Effector memory CD8-positive, alpha-beta T cell (primary cell): ENCODE results near the gene WDR1.

Source experiments
- ATAC-seq: fragments of 150-1000 bp; cut with Tn5 transposase; replicated peaks from 2 replicates; pipeline ENCODE4 v1.10.0; 2021; ENCODE audit warnings: mild to moderate bottlenecking, moderate library complexity
- DNase-seq, 3 experiments: peaks; one replicate each; pipeline ENCODE4 v3.0.0; 2021
- H3K27ac Mint-ChIP-seq, 2 donors: one replicate each; pipeline ENCODE4 v1.8.0; 2022; ENCODE audit warnings: mild to moderate bottlenecking in 2 of 2, mixed read lengths in 2 of 2, moderate library complexity in 2 of 2
- H3K27me3 Mint-ChIP-seq, 2 donors: one replicate each; pipeline ENCODE4 v1.8.0; 2022; ENCODE audit warnings: mixed read lengths in 2 of 2
- H3K36me3 Mint-ChIP-seq: one replicate; pipeline ENCODE4 v1.8.0; 2022; ENCODE audit warnings: mild to moderate bottlenecking, moderate library complexity, mixed read lengths; ENCODE audit not compliant: insufficient read depth
- H3K4me1 Mint-ChIP-seq, 2 donors: one replicate each; pipeline ENCODE4 v1.8.0; 2022; ENCODE audit warnings: low read depth in 2 of 2, mixed read lengths in 2 of 2
- H3K4me3 Mint-ChIP-seq, 2 donors: one replicate each; pipeline ENCODE4 v1.8.0; 2022; ENCODE audit warnings: mild to moderate bottlenecking in 2 of 2, mixed read lengths in 2 of 2, moderate library complexity in 2 of 2
- H3K9me3 Mint-ChIP-seq, 2 donors: one replicate each; pipeline ENCODE4 v1.8.0; 2022; ENCODE audit warnings: mixed read lengths in 2 of 2

Gene WDR1

DNA sequence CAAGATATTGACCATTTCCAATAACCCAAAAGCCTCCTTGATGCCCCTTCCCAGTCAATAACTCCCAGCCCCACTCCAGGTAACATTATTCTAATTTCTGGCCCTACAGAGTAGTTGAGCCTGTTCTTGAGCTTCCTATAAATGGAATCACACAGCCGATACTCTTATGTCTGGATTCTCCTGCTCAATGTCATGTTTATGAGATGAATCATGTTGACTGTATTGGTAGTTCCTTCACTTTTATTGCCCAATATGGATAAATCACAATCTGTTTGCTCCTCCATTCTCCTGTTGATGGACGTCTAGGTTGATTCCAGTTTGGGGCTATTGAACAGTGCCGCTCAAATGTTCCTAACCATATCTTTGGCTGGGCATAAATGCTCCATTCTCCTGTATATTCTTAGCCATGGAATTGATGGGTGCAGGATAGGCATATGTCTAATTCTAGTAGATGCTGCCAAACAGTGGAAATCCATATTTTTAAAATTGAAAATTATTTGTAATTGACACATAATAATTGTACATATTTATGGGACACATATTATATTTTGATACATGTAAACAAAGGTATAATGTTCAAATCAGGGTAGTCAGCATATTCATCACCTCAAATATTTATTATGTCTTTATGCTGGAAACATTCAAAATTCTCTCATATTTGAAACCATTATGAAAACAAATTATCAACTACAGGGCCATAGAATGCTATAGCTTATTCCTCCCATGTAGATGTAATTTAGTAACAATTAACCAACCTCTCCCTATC, 54.8 kb downstream of the WDR1 start:
- Mint-ChIP-seq H3K36me3 (peaks cover 19% of the 10 kb centered on the region), H3K4me3 (no peak overlapping the region), H3K27ac (no peak overlapping the region), H3K9me3 (no peaks in the 10 kb centered on the region), H3K4me1 (no peaks in the 10 kb centered on the region), H3K27me3 (no peaks in the 10 kb centered on the region)
- ATAC-seq, result no peak
- no peak for DNase-seq

DNA sequence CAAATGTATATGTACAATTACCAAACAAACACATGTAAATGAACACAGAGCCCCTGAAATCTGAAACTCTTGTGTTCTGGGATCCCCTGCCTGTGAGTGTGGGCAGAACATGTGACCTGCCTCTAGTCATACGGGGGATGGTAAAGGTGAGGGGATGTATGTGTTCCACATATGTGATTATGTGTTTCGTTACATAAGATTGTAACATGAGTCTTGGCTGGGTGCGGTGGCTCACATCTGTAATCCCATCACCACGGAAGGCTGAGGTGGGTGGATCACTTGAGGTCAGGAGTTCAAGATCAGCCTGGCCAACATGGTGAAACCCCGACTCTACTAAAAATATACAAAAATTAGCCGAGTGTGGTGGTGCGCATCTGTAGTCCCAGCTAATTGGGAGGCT, 58.2 kb downstream of the WDR1 start:
- no peaks in the 10 kb centered on the region for H3K9me3 Mint-ChIP-seq
- no peak overlapping the region for H3K4me3 Mint-ChIP-seq
- peaks cover 6% of the 10 kb centered on the region for H3K36me3 Mint-ChIP-seq
- H3K4me1 Mint-ChIP-seq, result peaks cover 0 to 4% of the 10 kb centered on the region in 2 donors
- ATAC-seq (no peak), DNase-seq (no peak)
- no peak overlapping the region for H3K27ac Mint-ChIP-seq
- H3K27me3 Mint-ChIP-seq, result no peaks in the 10 kb centered on the region

DNA sequence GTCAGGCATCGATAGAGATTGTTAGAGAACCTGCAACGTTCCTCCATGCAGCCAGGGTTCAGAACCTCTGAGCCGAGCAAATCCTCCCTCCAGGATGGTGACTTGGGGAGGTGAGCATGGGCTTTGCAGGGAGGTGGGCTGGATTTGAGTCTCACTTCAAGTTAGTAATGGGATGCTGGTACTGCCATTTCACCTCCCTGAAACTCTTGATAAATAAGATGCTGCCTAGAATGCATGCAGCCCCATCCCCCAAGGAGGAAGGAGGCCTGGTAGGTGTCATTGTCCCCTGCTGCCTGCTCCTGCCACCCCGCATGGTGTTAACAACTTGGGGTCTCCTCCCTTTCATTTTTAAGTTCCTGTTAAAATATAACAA, 59.6 kb downstream of the WDR1 start:
- peaks cover 6% of the 10 kb centered on the region for H3K36me3 Mint-ChIP-seq
- no peaks in the 10 kb centered on the region for H3K9me3 Mint-ChIP-seq
- no peak overlapping the region for H3K27ac Mint-ChIP-seq
- H3K4me1 Mint-ChIP-seq, result peaks cover 0 to 4% of the 10 kb centered on the region in 2 donors
- DNase-seq (no peak), ATAC-seq (no peak)
- H3K4me3 Mint-ChIP-seq, result no peak overlapping the region
- H3K27me3 Mint-ChIP-seq, result no peaks in the 10 kb centered on the region

DNA sequence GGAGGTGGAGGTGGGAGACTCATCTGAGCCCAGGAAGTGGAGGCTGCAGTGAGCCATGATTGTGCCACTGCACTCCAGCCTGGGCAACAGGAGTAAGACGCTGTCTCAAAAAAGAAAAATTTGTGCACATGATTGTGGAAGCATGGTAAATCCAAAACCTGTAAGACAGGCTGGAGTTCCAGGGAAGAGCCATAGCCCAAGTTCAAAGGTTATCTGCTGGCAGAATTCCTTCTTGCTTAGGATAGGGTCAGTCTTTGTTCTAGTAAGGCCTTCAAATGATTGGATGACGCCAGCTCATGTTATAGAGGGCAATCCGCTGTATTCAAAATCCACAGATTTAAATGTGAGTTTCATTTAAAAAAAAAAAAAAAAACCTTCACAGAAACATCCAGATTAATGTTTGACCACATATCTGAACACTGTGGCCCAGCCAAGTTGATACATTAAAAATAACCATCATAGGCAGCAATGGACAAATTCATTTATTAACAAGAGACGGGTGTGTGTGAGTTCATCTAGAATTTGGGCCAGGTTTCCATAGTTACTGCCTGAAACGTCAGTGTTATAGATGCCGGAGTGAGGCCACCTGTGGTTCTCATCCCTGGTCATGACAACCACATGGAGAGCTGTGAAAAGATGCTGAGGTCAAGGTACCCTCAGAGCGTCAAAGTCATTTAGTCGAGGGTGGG, 60.1 kb downstream of the WDR1 start:
- ATAC-seq, result no peak
- Mint-ChIP-seq H3K4me1 (peaks cover 0 to 6% of the 10 kb centered on the region in 2 donors), H3K9me3 (no peaks in the 10 kb centered on the region), H3K4me3 (no peak overlapping the region), H3K27me3 (no peaks in the 10 kb centered on the region), H3K27ac (no peak overlapping the region), H3K36me3 (peaks cover 6% of the 10 kb centered on the region)
- no peak for DNase-seq

DNA sequence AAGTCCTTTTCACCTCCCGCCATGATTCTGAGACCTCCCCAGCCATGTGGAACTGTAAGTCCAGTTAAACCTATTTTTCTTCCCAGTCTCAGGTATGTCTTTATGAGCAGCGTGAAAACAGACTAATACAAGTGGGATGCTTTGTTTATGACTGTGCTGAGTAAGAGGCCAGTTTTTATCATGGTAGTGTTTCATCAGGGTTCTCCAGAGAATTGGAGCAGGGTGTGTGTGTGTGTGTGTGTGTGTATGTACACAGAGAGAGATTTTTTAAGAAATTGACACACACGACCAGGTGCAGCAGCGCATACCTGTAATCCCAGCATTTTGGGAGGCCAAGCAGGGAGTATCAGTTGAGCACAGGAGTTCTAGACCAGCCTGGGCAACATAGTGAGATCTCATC, 60.7 kb downstream of the WDR1 start:
- Mint-ChIP-seq H3K4me3 (no peak overlapping the region), H3K27ac (no peak overlapping the region), H3K36me3 (peaks cover 6% of the 10 kb centered on the region), H3K9me3 (no peaks in the 10 kb centered on the region), H3K27me3 (no peaks in the 10 kb centered on the region), H3K4me1 (peaks cover 0 to 6% of the 10 kb centered on the region in 2 donors)
- DNase-seq, result no peak
- ATAC-seq, result no peak

DNA sequence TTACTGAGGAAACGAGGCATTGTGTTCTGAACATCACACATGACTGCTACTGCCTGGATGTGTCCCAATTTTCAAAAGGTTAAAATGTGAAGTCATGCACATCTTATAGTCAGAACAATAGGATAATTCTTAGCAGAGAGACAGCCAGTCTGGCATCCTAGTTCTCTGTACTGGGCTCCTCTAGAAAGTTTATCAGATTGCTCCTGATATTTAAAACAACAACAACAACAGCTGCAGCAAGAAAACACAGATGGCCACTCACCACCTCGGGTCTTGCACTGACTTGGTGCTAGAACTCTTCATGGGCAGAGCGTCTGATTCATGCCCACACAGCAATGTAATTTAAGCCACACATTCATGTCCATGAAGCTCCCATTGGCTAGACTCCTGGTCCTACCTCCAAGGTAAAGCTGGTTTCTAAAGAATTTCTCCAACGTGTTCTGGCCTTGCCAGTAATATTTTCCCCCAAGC, 62.0 kb downstream of the WDR1 start:
- H3K27me3 Mint-ChIP-seq, result no peaks in the 10 kb centered on the region
- no peak overlapping the region for H3K27ac Mint-ChIP-seq
- H3K4me1 Mint-ChIP-seq, result peaks cover 0 to 6% of the 10 kb centered on the region in 2 donors
- ATAC-seq (no peak), DNase-seq (no peak)
- H3K4me3 Mint-ChIP-seq, result no peak overlapping the region
- H3K36me3 Mint-ChIP-seq, result peaks cover 6% of the 10 kb centered on the region
- no peaks in the 10 kb centered on the region for H3K9me3 Mint-ChIP-seq

DNA sequence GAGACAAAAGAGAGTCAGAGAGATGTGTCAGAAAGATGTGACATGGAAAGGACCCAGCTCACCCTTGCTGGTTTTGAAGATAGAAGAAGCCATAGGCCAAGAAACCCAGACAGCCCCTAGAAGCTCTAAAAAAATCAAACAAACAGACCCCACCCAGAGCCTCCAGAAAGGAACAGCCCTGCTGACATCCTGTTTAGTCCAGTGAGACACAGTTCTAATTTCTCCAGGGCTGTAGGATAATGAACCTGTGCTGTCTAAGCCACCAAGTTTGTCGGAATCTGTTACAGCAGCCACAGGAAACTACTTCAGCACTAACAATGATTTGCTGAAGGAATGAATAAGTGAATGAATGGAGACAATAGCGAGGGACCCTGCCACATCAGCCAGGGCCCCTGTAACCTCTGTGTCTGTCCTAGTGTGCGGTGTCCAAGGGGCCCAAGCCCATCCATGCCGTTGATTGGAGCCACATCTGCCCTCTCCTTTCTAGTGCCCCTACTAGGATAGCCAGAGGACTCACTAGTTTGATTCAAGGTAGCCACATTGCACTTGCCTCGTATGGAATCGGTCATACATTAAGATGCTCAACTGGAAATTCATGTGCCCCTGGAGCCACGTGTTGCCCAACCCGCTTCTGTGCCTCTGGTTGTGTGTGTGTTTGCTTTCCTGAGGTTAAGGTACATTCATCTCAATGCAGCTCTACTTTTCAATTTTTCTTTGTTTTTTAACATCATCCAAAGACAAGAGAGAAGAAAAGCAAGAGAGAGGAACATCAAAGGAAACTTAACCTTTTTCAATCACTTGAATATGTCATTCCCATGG, 62.8 kb downstream of the WDR1 start:
- H3K4me3 Mint-ChIP-seq, result no peak overlapping the region
- peaks cover 4 to 11% of the 10 kb centered on the region in 2 donors for H3K4me1 Mint-ChIP-seq
- H3K9me3 Mint-ChIP-seq, result no peaks in the 10 kb centered on the region
- ATAC-seq (no peak), DNase-seq (no peak)
- no peaks in the 10 kb centered on the region for H3K27me3 Mint-ChIP-seq
- H3K27ac Mint-ChIP-seq, result no peak overlapping the region
- peaks cover 6% of the 10 kb centered on the region for H3K36me3 Mint-ChIP-seq

DNA sequence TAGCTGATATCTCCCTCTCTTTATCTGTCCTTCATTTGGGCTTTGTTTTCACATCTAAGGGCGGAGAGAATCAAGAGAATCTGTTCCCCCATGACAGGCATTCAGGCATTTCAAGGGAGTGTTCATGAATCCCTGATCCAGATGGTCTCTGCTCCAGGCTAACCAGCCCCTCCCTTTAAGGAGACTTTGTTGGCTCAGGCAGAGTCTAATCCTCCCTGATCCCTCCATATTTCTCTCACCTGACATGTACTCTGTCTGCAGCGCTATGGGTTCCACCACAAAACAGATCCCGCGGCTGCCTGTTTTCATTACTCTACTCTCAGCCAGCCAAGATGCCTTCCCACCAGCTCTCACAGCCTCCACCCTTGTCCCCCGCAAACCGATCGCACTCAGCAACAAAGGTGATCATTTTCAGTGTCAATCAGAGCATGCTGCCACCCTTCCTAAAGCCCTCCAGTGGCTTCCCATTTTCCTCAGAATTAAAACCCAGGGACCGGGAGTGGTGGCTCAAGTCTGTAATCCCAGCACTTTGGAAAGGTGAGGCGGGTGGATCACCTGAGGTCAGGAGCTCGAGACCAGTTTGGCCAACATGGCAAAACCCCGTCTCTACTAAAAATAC, 65.0 kb downstream of the WDR1 start:
- H3K4me1 Mint-ChIP-seq, result peaks cover 11 to 12% of the 10 kb centered on the region in 2 donors
- no peaks in the 10 kb centered on the region for H3K9me3 Mint-ChIP-seq
- ATAC-seq (no peak), DNase-seq (no peak)
- H3K4me3 Mint-ChIP-seq, result no peak overlapping the region
- peaks cover 6% of the 10 kb centered on the region for H3K36me3 Mint-ChIP-seq
- H3K27me3 Mint-ChIP-seq, result no peaks in the 10 kb centered on the region
- H3K27ac Mint-ChIP-seq, result no peak overlapping the region

DNA sequence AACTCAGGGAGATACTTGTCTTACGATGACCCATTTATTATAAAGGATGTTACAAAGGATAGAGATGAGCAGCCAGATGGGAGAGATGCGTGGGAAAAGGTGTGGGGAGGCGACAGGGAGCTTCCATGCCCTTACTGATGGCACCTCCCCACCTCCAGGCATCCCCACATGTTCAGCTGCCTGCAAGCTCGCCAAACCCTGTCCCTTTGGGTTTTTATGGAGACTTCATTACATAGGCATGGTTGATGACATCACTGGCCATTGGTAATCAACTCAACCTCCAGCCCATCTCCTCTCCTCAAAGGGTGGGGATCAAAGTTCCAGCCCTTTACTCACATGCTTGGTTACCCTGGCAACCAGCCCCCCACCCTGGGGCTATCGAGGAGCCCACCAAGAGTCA, 65.9 kb downstream of the WDR1 start:
- no peak overlapping the region for H3K27ac Mint-ChIP-seq
- ATAC-seq (no peak), DNase-seq (no peak)
- H3K36me3 Mint-ChIP-seq, result no peaks in the 10 kb centered on the region
- no peak overlapping the region for H3K4me3 Mint-ChIP-seq
- H3K4me1 Mint-ChIP-seq, result peaks cover 8 to 12% of the 10 kb centered on the region in 2 donors
- H3K9me3 Mint-ChIP-seq, result no peaks in the 10 kb centered on the region
- no peaks in the 10 kb centered on the region for H3K27me3 Mint-ChIP-seq

DNA sequence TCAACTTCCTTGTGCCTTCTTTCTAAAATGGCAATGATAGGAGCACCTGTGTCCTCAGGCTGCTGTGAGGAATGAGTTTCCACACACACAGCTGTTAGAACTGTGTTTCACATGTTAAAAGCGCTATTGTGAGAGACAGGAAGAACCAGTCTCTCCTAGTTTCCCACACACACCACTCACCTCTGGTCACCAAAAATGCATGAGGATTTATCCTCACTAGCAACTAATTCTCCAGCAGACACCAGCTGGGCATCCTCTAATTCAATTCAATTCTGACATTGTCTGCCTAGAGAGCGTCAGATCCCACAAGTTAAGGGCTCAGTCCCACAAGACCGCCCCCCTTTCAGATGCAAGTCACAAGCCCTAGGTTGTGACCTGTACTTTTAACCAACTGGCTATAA, 66.3 kb downstream of the WDR1 start:
- no peaks in the 10 kb centered on the region for H3K27me3 Mint-ChIP-seq
- ATAC-seq, result no peak
- H3K4me1 Mint-ChIP-seq, result peaks cover 8 to 12% of the 10 kb centered on the region in 2 donors
- no peak overlapping the region for H3K4me3 Mint-ChIP-seq
- DNase-seq, result no peak
- H3K9me3 Mint-ChIP-seq, result no peaks in the 10 kb centered on the region
- no peaks in the 10 kb centered on the region for H3K36me3 Mint-ChIP-seq
- H3K27ac Mint-ChIP-seq, result no peak overlapping the region

DNA sequence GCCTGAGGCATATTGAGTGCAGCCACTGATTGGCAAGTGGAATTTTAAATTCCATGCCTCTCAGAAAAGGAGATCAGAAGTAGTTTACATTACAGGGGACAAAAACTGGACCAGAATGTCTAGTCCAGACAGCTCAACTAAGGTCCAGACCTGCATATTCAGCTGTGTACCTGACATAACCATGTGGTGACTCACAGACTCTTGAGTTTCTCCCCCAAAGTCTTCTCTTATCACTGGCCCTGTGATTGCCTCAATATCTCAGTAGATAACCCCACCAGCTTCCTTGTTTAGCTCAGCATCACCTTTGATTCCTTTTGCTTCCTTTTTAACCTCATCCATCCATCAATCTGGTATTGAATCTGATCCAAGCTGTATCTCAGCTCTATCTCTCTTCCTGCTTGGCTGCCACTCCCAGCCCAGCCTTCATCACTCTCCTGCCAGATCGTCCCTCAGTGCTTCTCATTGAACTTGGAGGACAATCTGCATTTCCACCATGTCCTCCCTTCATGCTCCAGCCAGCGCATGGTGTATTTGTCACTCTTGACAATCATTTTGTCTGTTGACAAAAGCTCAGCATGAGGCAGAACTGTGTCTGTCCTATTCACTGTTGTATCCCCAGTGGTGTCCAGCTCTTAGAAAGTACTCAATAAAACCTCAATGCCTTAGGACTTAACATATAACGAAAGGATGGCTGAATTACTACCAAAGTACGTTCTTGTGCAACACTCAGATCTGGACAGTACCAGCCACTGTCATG, 67.5 kb downstream of the WDR1 start:
- no peak for DNase-seq
- Mint-ChIP-seq H3K27ac (no peak overlapping the region), H3K9me3 (no peaks in the 10 kb centered on the region), H3K36me3 (no peaks in the 10 kb centered on the region), H3K4me3 (peak overlapping the region in 1 of 2 donors; percentile 38), H3K4me1 (peaks cover 8 to 12% of the 10 kb centered on the region in 2 donors), H3K27me3 (no peaks in the 10 kb centered on the region)
- no peak for ATAC-seq

DNA sequence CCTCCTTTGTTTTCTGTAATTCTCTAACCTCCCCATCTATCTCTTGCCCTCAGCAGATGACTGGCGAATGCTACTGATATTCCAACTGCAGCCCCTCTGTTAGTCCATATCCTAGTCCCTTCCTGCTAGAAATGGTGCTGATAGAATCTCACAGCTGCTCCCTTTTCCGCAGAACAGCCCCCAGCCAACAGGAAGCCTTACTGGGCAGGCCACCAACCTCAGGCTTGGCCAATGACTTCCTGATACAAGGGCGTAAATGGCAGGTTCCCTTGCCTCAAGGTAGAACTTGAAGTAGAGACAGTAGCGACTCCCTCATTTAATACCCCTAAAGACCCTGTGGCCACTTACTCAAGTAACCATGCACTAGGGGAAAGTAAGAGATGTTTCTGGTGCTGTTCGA, 68.6 kb downstream of the WDR1 start:
- no peaks in the 10 kb centered on the region for H3K36me3 Mint-ChIP-seq
- peaks cover 0 to 2% of the 10 kb centered on the region in 2 donors for H3K9me3 Mint-ChIP-seq
- H3K4me3 Mint-ChIP-seq, result no peak overlapping the region
- H3K4me1 Mint-ChIP-seq, result peaks cover 8 to 12% of the 10 kb centered on the region in 2 donors
- H3K27me3 Mint-ChIP-seq, result no peaks in the 10 kb centered on the region
- DNase-seq (no peak), ATAC-seq (no peak)
- H3K27ac Mint-ChIP-seq, result no peak overlapping the region

DNA sequence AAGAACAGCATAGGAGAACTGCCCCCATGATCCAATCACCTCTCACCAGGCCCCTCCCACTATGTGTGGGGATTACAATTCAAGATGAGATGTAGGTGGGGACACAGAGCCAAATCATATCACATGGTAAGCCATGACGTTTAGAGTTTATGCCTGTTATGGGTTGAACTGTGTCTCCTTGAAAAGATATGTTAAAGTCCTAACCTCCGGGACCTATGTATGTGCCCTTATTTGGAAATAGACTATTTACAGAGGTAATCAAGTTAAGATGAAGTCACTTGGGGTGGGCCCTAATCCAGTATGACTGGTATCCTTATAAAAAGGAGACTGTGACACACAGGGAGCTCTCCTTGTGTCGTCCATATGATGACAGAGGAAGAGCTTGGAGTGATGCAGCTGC, 70.1 kb downstream of the WDR1 start:
- Mint-ChIP-seq H3K4me3 (no peak overlapping the region), H3K36me3 (no peaks in the 10 kb centered on the region)
- no peak for DNase-seq

More for the DNA sequence above, 70.1 kb downstream of the WDR1 start:
- peaks cover 5 to 12% of the 10 kb centered on the region in 2 donors for H3K4me1 Mint-ChIP-seq
- ATAC-seq, result no peak
- H3K9me3 Mint-ChIP-seq, result peaks cover 7 to 11% of the 10 kb centered on the region in 2 donors
- H3K27ac Mint-ChIP-seq, result no peak overlapping the region
- H3K27me3 Mint-ChIP-seq, result no peaks in the 10 kb centered on the region
